Astrocyte of the spinal cord (primary cell): ENCODE measurements around the gene PTGIS.

Source experiments
- DNase-seq: peaks from one replicate; pipeline ENCODE4 v3.0.0; 2011; ENCODE audit warnings: low read depth, low spot score
- H3K4me3 ChIP-seq: 2 replicates; pipeline ENCODE4 v1.5.1; 2011; ENCODE audit warnings: low read depth, mild to moderate bottlenecking, low read length, moderate library complexity
- CTCF ChIP-seq: IDR thresholded peaks from 2 replicates; pipeline ENCODE4 v1.5.1; 2012; ENCODE audit warnings: low read depth, mild to moderate bottlenecking, low read length, inconsistent platforms
- in situ Hi-C: cut with HindIII; loops from 2 replicates; pipeline ENCODE4 v1.10.0; 2017; ENCODE audit warnings: low sequenced_read_pairs

Gene PTGIS

GRCh38 chr20:49481116-49481515, 86.8 kb downstream of the PTGIS start:
- H3K4me3 ChIP-seq: no peak overlapping the region
- in situ Hi-C loops: no loop called here
- no peak for TF ChIP-seq CTCF
- DNase-seq: no peak

- DNase-seq: no peak
- TF ChIP-seq CTCF: no peak
- H3K4me3 ChIP-seq: no peak overlapping the region
- in situ Hi-C loops: no loop called here
Observed at GRCh38 chr20:49480236-49480635, 87.7 kb downstream of the PTGIS start.

- TF ChIP-seq CTCF: no peak
- H3K4me3 ChIP-seq: no peak overlapping the region
- in situ Hi-C loops: no loop called here
- DNase-seq: no peak
Observed at GRCh38 chr20:49479785-49480184, 88.2 kb downstream of the PTGIS start.

GRCh38 chr20:49478754-49479689, 88.9 kb downstream of the PTGIS start:
- H3K4me3 ChIP-seq: no peak overlapping the region
- DNase-seq: no peak
- TF ChIP-seq CTCF: no peak
- in situ Hi-C loops: no loop called here

- in situ Hi-C loops: no loop called here
- no peak for TF ChIP-seq CTCF
- no peak overlapping the region for H3K4me3 ChIP-seq
- no peak for DNase-seq
Observed at GRCh38 chr20:49478266-49478665, 89.7 kb downstream of the PTGIS start.

GRCh38 chr20:49477200-49477599, 90.7 kb downstream of the PTGIS start:
- TF ChIP-seq CTCF: no peak
- in situ Hi-C loops: no loop called here
- DNase-seq: no peak
- H3K4me3 ChIP-seq: no peak overlapping the region
